ENCODE results near the gene CPZ. TPM values are rescaled to one million over a fixed set of nuclear protein-coding genes. Genes with fewer than 3 reads are reported as not detected.

Gene CPZ
- total and polyA plus RNA-seq, 10 of the 15 experiments (the other 5 are each of a cell fraction or from before 2014, with no cell fraction given): not detected

GRCh38 chr4:8573266-8573665, 19.3 kb upstream of the CPZ start:
- Histone ChIP-seq H3K27ac (ENCODE audit: control insufficient read depth, insufficient read depth) (no peak overlapping the region), H3K27me3 (replicated peaks in 1 of 2; ENCODE audit: control insufficient read depth in 2 of 2, insufficient read depth in 2 of 2, low read length in 1 of 2) (no peaks in the 10 kb centered on the region), H3K36me3 (ENCODE audit: control insufficient read depth in 2 of 2, insufficient read depth in 2 of 2, low read length in 1 of 2) (no peaks in the 10 kb centered on the region), H3K79me2 (ENCODE audit: control insufficient read depth, insufficient read depth, low read length) (no peaks in the 10 kb centered on the region), H4K20me1 (ENCODE audit: control insufficient read depth, insufficient read depth) (no peaks in the 10 kb centered on the region), H3K4me2 (ENCODE audit: control insufficient read depth, insufficient read depth) (no peak overlapping the region), H3K9me3 (replicated peaks; ENCODE audit: control insufficient read depth, insufficient read depth, low read length) (no peaks in the 10 kb centered on the region), H3K4me1 (ENCODE audit: control insufficient read depth, insufficient read depth, low read length) (no peaks in the 10 kb centered on the region), H3K9ac (ENCODE audit: control insufficient read depth, insufficient read depth, low read length) (no peak overlapping the region), H2AFZ (ENCODE audit: control insufficient read depth, low read depth, low read length) (no peak overlapping the region), H3K4me3 (no peak overlapping the region)
- DNase-seq (ENCODE audit: low read depth, low spot score) (no peak), FAIRE-seq (no peak), ATAC-seq (no peak)
- SMC1A ChIA-PET (ENCODE audit: uncharacterized antibody, unreplicated experiment): no interaction called here
- intact Hi-C loops (cut with micrococcal nuclease; ENCODE audit: unreplicated experiment): no loop called here
- in situ Hi-C loops (cut with MboI): no loop called here
- CTCF ChIA-PET: interaction anchor here (0.7 kb wide), 1 partner anchor 45 kb away, joined by 3 read pairs; no protein-coding TSS in a partner anchor
- WGBS (ENCODE audit: insufficient coverage, insufficient replicate concordance, low lambda C conversion rate, missing lambda C conversion rate): 25% methylated on average over 5 of the region's 5 CpGs
- RAD21 ChIA-PET (ENCODE audit: unreplicated experiment): no interaction called here
- no TSS peak for BruUV-seq (replicated peaks)
- POLR2A ChIA-PET: no interaction called here
- TF ChIP-seq EED (IDR thresholded peaks at IDR 0.05; ENCODE audit: low read depth): no peak
- TF ChIP-seq NR2C2 (IDR thresholded peaks at IDR 0.05; ENCODE audit: borderline replicate concordance, control insufficient read depth, insufficient read length, low read depth): no peak
- TF ChIP-seq FOXK2 (IDR thresholded peaks at IDR 0.05): no peak
- TF ChIP-seq SPI1 (IDR thresholded peaks at IDR 0.05; ENCODE audit: borderline replicate concordance, insufficient read depth, low read depth, low read length): no peak
- no peak for TF ChIP-seq NFXL1 (IDR thresholded peaks at IDR 0.05; ENCODE audit: borderline replicate concordance)
- no peak for TF ChIP-seq ZNF592 (IDR thresholded peaks at IDR 0.05)
- TF ChIP-seq FOXM1 (IDR thresholded peaks at IDR 0.05; ENCODE audit: low read depth, low read length): no peak
- TF ChIP-seq HDGF (IDR thresholded peaks at IDR 0.05): no peak
- TF ChIP-seq SMAD5 (IDR thresholded peaks at IDR 0.05; ENCODE audit: low read depth): no peak
- no peak for TF ChIP-seq CREB1 (IDR thresholded peaks at IDR 0.05; ENCODE audit: low read depth)

Measured in GM12878 (cell line).